Stimulated activated CD8-positive, alpha-beta memory T cell treated with anti-CD3 and anti-CD28 coated beads, Interleukin-7, amount 100 ng/mL, for 24 hours (primary cell): ENCODE data around the gene NCOA1.
"Not testable (repeated sequence)": the region's sequence is repeated elsewhere in the genome, so short reads cannot be mapped to it uniquely, and the experiment has no call there.

Source experiments
- DNase-seq: peaks from one replicate; pipeline ENCODE4 v3.0.0-alpha.2; 2020; ENCODE audit warnings: low read depth

NCOA1 gene

GRCh38 chr2:24632172-24632571 lies 141.1 kb downstream of the NCOA1 start:
- DNase-seq: no peak

- no peak for DNase-seq
Measured at GRCh38 chr2:24635181-24635580, 144.1 kb downstream of the NCOA1 start.

- no peak for DNase-seq
Measured at GRCh38 chr2:24638568-24638967, 147.5 kb downstream of the NCOA1 start.

- DNase-seq: no peak
Measured at GRCh38 chr2:24642351-24642750, 151.3 kb downstream of the NCOA1 start.

GRCh38 chr2:24643051-24643450 lies 152.0 kb downstream of the NCOA1 start:
- no peak for DNase-seq

- DNase-seq: no peak
Measured at GRCh38 chr2:24644032-24644431, 153.0 kb downstream of the NCOA1 start.

- no peak for DNase-seq
Measured at GRCh38 chr2:24650997-24651642, 160.1 kb downstream of the NCOA1 start.

- no peak for DNase-seq
Measured at GRCh38 chr2:24651643-24652003, 160.6 kb downstream of the NCOA1 start.

- DNase-seq: no peak
Measured at GRCh38 chr2:24652265-24653182, 161.5 kb downstream of the NCOA1 start.

GRCh38 chr2:24657818-24658217 lies 166.8 kb downstream of the NCOA1 start:
- no peak for DNase-seq

- DNase-seq: no peak
Measured at GRCh38 chr2:24658531-24659202, 167.6 kb downstream of the NCOA1 start.

- no peak for DNase-seq
Measured at GRCh38 chr2:24659862-24660261, 168.8 kb downstream of the NCOA1 start.

- DNase-seq: no peak
Measured at GRCh38 chr2:24667542-24667941, 176.5 kb downstream of the NCOA1 start.

- DNase-seq: no peak
Measured at GRCh38 chr2:24671230-24671629, 180.2 kb downstream of the NCOA1 start.

- no peak for DNase-seq
Measured at GRCh38 chr2:24672589-24672988, 181.5 kb downstream of the NCOA1 start.

- DNase-seq: no peak
Measured at GRCh38 chr2:24675338-24675737, 184.3 kb downstream of the NCOA1 start.

GRCh38 chr2:24676493-24676892 lies 185.4 kb downstream of the NCOA1 start:
- no peak for DNase-seq

- not testable (repeated sequence) for DNase-seq
Measured at GRCh38 chr2:24678066-24678465, 187.0 kb downstream of the NCOA1 start.

GRCh38 chr2:24680196-24680595 lies 189.1 kb downstream of the NCOA1 start:
- DNase-seq: no peak

GRCh38 chr2:24682304-24682703 lies 191.2 kb downstream of the NCOA1 start:
- DNase-seq: no peak

GRCh38 chr2:24683408-24683807 lies 192.4 kb downstream of the NCOA1 start:
- no peak for DNase-seq

- no peak for DNase-seq
Measured at GRCh38 chr2:24690524-24690923, 199.5 kb downstream of the NCOA1 start.

GRCh38 chr2:24691806-24692205 lies 200.8 kb downstream of the NCOA1 start:
- DNase-seq: no peak
